ENCODE measurements around the gene BAIAP2L2. TPM values are rescaled to one million over a fixed set of nuclear protein-coding genes. Genes with fewer than 3 reads are reported as not detected.
"Not testable (repeated sequence)": the region's sequence is repeated elsewhere in the genome, so short reads cannot be mapped to it uniquely, and the experiment has no call there.

Gene BAIAP2L2
- total RNA-seq, 1 donor from 2014 or later: 1.1 TPM

DNA sequence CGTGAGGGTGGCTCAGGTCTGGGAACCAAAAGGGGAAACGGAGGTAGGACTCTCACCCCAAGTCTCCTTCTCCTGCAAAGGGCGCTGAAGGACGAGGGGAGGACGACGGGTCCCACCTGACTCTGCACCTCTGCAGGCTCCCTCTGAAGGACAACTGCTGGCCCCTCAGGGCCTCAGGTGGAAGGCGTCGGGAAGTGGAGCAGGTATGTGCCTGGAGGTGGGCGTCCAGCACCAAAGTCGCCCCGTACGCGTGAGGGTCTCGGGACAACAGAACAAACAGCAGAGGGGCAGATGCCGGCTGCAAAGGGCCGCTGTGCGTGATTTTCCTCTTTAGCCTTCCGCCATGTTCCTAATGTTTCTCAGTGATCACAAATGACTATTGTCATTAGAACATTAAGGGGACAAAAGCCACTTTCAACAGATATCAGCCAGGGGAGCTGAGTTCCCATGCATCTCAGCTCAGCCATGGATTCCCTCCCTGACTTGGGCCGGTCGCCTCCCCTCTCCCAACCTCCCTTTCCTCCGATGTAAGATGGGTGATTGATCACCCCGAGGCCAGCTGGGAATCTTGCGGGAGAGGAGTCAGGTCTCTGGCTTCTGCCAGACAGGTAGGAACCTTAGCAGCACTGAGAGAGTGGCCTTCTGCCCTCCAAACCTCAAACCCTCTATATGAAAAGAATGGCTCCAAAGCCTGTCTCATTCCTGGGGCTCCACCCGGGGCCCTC is 27.3 kb downstream of the BAIAP2L2 start:
- ATAC-seq: no peak
- no peak for DNase-seq (ENCODE audit: low spot score)

DNA sequence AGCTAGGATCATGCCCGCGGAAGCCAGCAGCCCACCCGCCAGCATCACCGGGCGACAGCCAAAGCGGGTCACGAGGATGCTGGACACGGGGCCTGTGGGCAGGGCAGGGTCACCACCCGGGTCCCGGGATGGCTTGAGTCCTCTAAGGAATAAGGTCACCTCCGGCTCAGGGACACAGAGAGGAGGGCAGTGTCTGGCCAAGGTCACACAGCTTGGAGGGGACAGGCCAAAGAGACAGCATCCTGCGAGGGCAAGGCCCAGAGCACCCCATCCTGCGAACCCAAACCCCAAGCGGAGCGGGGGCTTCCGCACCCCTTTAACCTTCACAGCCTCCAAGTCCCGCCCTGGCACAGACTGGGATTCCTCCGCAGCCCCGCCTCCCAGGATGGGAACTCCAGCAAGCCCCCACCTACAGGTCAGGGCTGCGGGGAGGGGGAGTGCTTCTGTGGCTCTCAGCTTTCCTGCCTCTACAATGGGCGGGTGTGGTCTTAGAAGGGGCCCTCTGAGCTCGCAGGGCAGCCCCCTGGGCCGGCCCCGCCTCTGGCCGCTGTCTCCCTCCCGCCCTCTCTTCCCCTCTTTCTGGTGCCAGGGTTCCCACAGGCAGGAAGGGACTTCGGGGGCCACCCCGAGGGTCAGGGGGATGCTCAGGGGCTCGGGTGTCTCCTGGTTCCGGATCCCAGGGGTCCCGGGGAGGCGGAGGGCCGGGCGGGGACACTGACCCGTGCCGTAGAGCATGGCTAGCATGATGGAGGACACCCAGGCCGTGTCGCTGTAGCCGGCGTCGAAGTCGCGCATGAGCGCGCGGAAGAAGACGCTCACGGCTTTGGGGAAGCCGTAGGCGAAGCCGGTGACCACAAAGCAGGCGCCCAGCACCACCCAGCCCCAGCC is 28.3 kb downstream of the BAIAP2L2 start:
- ATAC-seq (no peak), DNase-seq (ENCODE audit: low spot score) (no peak)

DNA sequence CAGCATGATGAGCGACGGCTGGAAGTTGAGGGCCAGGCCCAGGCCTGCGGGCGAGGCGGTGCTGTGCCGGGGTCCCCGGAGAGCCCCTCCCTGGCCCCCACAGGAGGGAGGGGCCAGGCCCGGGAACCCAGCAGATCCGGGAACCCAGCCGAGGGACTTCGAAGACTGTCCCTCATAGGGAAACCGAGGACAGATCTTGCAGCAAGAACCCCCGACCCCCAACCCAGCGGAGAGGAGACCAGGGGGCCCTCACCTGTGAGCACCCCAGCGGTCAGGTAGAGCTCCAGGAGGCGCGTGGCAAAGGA is 28.9 kb downstream of the BAIAP2L2 start:
- ATAC-seq (no peak), DNase-seq (ENCODE audit: low spot score) (no peak)

DNA sequence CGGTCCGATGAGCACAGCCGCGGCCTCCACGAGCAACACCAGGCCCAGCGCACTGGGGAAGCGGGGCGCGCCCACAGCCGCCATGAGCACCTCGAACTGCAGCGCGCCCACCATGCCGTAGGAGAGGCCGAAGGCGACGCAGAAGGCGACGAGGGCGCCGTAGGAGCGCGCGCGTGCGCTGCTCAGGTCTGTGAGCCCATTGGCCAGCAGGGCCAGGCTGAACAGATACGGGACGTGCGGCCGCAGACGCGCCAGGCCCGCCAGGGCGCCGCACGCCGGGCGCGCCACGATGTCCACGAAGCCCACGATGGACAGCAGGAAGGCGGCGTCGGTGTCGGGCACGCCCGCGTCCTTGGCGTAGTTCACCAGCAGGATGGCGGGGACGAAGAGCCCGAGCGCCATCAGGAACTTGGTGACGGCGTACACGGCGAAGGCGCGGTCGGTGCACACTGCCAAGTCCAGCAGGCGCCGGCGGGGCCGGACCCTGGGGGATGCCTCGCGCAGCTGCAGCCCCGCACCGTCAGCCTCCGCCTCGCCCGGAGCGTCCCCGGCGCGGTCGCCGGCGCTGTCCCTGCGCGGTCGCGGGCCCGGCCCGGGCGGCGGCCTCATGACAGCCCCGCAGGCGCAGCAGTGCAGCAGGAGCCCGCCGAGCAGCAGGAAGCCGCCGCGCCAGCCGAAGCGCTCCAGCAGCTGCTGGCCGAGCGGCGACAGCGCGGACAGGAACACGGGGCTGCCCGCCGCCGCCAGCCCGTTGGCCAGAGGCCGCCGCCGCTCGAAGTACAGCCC is 29.4 kb downstream of the BAIAP2L2 start:
- no peak for DNase-seq (ENCODE audit: low spot score)

DNA sequence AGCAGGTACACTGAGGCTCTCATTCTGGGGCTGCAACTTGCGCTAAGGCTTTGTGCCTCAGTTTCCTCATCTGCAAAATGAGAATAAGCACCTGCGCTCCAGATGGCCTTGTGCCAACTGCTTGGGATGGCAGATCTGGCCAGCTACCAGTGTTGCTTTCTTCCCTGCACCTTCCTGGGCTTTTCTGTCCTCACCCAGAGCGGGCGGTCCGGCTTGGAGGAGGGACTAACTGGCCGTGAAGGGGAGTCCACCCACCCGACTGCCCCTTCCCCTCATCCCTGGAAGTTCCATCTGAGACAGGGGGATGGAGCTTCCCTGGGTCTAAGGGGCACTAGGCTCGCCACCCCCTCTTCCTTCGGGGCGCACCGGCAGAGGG is 30.0 kb downstream of the BAIAP2L2 start:
- no peak for ATAC-seq

More for the DNA sequence above, 29.4 kb downstream of the BAIAP2L2 start:
- peak; percentile 68 for ATAC-seq

DNA sequence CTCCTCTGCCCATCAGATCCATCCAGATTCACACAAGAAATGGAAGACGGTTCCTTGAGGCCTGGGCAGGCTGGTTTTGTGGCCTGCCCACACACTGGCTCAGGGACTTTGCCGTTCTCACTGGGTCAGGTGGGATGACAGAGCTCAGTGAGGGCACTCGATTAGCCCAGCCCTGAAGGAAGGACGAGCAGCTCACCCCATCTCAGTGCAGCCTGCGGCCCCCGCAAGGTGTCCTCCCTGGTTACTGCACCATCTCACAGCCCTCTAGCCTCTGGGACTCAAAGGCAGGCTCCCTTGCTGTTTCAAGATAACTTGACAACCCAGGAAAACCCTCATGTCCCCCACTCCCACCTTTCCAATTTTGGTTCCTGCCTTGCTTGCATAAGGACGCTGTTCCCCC is 30.7 kb downstream of the BAIAP2L2 start:
- DNase-seq (ENCODE audit: low spot score): no peak
- no peak for ATAC-seq

More for the DNA sequence above, 30.0 kb downstream of the BAIAP2L2 start:
- DNase-seq (ENCODE audit: low spot score): no peak

DNA sequence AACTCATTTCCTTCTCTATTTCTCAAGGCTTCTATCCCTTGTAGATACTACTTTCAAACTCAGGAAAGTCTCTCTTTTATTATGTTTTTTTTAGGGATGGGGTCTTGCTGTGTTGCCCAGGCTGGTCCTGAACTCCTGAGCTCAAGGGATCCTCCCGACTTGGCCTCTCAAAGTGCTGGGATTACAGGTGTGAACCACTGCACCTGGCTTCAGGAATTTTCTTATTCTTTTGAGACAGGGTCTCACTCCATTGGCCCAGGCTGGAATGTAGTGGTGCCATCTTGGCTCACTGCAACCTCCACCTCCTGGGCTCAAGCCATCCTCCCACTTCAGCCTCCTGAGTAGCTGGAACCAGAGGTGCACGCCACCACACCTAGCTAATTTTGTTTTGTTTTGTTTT is 31.3 kb downstream of the BAIAP2L2 start:
- not testable (repeated sequence) for ATAC-seq; DNase-seq (ENCODE audit: low spot score)

DNA sequence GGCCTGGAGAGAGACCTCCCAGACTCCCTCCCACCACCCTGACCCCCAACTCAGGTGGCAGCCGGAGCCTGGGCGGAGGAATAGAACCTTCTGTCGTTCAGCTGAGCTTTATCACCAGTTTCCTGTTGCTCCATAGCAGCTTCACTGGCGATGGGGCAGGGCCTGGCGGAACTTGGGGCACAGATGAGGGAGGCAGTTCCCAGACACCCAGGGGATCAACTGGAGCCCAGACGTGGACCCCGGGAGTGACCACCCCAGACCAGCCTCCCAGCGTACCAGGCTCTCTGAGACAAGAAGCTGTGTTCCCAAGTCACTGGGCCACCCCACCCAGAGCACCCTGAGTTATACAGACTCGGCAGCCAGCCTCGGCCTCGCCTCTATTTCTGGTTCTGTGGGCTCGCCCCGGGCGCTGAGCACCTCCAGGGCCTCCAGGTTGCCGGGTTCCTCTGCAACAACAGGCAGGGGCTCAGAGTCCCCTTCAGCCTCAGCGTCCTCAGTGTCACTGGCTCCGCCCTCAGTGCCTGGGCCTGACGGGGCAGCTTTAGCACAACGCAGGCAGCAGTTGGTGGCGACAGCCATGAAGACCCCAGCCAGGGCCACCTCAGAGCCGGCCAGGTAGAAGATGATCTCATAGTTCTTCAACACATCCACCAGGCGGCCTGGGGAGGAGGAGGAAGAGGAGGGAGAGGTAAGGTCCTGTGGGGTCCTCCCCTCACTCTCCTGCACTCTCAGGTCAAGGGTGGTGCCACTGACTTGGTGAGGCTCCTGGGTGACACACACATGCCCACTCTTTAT is 32.2 kb downstream of the BAIAP2L2 start:
- DNase-seq (ENCODE audit: low spot score) (no peak), ATAC-seq (no peak)

DNA sequence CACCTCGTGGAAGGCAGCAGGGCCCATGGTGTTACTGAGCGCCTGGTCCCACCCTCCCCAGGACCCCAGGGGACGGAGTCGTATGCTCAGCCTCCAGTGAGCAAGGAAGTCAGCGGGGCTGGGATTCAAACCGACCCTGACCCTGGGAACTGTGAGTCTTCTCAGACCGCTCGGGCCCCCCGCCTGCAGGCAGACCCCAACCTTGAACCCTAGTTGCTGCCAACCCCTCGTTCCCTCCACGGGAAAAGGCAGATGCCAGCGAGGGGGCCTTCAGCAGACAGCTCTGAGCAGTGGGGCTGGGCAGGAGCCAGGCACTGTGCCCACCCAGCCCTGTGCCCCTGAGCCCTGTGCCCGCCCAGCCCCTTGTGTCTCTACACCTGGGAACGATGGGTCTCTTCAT is 32.9 kb downstream of the BAIAP2L2 start:
- ATAC-seq (no peak), DNase-seq (ENCODE audit: low spot score) (no peak)

DNA sequence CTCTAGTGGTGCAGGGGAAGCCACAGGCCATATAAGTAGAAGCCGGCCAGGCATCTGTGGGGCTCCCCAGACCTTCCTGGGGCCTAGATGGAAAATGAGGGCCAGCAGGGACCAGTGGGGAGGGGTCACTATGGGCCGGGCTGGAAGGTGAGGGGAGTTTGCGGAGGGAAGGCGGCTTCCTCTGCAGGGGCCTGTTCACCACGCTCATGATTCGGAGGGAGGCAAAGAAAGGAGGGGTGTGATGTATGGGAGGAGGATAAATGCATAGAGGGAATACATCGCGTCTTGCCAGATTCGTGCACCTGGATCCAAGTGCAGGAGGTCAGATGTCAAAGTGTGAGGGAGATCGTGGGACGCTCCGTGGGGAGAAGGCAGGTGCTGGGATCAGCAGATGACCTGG is 33.4 kb downstream of the BAIAP2L2 start:
- DNase-seq (ENCODE audit: low spot score) (no peak), ATAC-seq (no peak)

DNA sequence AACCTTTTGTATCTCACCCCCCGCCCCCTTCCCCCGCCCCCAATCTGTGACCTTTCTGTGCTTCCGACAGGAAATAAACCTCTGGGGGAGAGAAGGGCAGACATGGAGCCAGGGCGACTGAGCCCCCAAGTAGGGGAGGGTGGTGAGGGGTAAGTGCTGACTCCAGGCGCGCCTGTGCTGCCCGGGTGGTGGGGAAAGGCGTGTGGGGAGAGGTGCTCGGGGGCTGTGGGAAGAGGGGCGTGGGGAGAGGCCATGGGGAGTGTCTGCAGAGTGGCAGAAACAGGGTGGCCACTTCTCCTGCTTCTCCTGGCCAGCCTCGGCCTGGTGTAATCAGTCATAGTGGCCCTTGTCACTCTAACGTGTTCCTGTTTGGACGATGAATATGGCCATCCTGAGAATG is 34.5 kb downstream of the BAIAP2L2 start:
- DNase-seq (ENCODE audit: low spot score) (no peak), ATAC-seq (no peak)

DNA sequence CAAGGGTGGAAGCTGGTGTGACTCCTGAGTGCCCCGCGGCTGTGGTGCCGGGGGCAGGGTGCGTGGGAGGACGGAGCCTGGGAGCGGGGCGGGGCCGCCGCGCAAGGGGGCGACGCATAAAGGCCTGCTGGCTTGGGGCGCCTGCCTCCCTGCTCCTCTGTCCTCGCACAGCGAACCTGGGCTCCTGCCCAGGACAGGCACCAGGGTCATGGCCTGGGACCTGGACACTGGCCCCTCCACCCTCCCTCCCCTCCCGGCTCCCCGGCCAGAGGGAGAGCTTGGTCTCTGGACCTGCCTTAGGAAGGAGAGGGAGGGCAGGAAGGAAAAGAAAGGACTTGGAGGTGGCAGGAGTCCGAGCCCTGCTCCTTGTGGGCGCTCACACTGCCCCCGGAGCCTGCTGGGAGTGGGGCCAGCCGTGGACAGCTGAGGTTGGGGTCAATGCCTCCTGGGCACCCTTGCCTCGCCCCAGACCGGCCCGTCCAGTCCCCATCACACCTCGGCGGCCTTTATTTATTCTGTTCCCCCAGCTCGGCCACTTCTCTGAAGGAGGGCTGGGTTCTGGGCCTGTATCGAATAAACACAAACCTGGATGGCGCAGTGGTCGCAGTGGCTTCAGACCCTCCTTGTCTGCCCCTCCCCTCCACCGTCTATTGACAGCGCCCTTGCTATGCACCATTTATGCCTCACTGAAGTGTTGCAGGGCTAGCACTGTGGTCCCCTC is 35.2 kb downstream of the BAIAP2L2 start:
- DNase-seq (ENCODE audit: low spot score) (peak; percentile 80), ATAC-seq (peak; percentile 95)

DNA sequence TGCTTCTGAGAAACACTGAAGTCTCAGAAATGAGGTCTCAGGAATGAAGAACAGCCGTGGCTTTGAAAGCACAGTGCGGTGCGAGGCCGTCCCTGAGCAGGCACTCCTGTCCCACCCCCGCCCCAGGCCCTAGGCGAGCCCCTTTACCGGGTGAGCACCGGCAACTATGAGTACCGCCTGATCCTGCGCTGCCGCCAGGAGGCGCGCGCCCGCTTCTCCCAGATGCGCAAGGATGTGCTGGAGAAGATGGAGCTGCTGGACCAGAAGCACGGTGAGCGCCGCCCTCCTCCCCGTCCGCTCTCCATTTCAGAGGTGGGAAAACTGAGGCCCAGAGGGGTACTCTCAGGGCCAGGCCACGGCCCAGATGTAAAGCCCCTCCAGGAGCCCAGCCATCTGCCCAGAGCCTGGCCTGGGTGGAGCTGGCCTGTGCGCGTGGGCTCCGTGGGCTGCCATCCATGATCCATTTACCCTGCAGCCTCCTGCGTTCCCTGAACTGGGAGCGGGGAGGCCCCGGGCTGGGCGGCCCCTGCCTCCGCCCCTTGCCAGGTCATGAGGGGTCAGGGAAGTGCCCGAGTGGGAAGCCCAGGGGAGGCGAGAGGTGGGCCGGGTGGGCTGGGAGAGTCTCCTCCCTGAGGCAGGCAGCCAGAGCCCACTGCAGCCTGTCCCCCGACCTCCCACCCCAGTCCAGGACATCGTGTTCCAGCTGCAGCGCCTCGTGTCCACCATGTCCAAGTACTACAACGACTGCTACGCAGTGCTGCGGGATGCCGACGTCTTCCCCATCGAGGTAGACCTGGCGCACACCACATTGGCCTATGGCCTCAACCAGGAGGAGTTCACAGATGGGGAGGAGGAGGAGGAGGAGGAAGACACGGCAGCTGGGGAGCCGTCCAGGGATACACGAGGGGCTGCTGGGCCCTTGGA is 36.0 kb downstream of the BAIAP2L2 start:
- ATAC-seq (no peak), DNase-seq (ENCODE audit: low spot score) (no peak)

DNA sequence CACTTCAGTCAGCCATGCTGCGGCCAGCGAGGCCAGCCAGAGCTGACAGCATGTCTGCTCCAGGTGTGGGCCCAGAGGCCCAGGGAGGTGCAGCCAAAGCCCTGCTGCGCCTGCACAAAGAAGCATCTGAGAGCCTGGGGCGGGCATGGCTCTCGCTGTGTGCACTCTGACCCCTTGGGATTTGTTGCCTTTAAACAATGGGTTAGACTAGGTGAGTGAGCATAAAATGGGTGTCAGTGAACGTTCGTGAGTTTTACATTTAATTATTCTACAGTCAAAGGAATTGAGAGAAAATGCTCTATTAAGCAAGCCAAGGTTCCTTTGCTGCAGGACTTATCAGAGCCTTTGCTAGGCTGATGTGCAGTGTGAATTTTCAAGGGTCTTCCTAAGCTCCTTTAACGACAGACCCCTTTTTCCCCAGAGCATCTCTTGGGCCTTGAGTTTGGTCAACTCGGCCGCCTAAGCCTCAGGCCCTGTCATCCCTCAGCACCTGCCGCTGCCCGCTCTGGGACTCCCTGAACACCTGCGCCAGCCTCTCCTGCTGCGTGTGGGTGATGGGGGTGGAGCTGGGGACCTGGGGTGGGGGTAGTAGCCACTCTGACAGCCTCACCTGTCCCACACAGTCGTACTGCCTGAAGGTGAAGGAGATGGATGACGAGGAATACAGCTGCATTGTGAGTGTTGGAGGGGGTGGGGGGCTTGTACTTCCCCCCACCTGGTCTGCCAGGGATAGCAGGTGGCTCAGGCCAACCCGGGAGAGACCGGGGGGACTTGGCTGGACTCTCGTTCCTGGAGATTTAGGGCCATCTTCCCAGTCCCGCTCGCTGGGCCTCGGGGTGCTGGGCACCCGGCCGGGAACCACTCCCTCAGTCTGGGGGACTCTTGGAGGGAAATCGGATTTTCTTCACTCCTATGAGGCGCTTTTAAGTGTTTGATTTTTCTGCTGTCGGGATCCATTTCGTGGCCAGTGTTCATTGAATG is 37.0 kb downstream of the BAIAP2L2 start:
- DNase-seq (ENCODE audit: low spot score) (no peak), ATAC-seq (no peak)

DNA sequence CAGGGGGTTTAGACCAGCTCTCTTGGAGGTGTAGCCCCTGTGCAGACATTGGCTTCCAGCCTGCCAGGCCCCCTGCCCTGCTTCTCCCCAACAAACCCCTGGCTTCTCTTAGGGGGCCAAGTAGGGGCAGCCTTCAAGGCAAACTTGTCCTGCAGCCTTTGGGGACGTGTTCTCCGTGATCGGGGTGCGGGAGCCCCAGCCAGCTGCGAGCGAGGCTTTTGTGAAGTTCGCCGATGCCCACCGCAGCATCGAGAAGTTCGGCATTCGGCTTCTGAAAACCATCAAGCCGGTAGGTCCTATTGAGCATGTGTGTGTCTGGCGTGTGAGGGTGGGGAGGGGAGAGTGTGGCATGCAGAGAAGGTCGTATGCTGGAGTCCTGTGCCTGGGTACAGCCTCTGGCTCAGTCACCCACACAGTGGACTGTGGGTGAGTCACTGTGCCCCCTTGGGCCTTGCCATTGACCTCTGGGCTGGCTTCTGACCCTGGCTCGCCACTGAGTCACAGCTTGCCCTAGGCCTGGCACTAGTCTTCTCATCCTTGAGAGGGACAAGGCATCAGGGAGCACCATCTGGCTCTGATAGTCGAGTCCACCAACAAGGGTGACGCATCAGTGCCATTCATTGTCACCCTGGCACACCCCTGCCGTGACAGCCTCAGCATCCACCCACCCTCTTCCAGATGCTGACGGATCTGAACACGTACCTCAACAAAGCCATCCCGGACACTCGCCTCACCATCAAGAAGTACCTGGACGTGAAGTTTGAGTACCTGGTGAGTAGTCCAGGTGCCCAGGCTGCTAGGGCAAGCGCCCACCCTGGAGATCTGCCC is 37.9 kb downstream of the BAIAP2L2 start:
- DNase-seq (ENCODE audit: low spot score) (no peak), ATAC-seq (no peak)

DNA sequence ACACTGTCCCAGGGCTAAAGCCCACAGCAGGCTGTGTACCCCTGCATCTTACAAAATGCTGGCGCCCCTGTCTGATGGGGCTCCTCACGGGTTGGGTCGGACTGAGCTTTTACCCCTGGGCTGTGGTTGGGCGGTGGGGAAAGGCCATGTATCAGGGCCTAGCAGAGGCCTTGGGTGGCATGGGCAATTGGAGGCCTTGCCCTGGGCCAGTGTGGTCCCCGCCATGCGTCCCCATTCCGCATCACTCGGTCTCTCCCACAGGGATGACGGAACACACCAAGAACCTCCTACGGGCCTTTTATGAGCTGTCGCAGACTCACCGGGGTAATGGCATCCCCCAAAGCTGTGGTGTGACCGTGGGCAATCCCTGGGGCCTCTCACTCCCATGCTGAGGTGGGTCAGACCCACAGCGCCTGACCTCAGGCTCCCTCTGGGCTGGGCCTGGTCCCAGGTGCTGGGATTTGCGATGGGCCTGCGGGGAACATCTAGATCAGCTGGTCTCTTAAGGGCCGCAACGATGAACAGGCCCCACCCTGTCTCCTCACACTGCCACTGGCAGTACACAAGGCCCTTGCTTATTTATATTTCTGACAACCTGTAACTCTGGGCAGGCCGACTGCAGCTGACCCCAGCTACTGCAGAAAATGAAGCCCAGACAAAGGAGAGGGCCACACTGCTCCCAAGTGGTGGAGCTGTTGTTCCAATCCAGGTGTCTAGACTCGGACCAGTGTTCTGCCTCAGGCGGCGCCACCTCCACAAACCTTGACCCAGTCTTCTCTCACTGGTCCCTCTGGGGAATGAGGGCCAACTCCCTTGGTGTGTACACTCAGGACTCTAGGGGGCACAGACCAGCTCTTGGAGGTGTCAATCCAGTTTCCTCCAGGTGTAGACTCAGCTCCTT is 38.8 kb downstream of the BAIAP2L2 start:
- ATAC-seq (no peak), DNase-seq (ENCODE audit: low spot score) (no peak)
